ENCODE measurements around the gene GDI1.

Gene GDI1

GRCh38 chrX:154401918-154402621 lies 34.9 kb upstream of the GDI1 start:
- no peaks in the 10 kb centered on the region for H3K9me3 ChIP-seq
- H3K27ac ChIP-seq = peak overlapping the region; percentile 55
- TF ChIP-seq CTCF (IDR thresholded peaks at IDR 0.05) = no peak
- no peak overlapping the region for H3K4me3 ChIP-seq (ENCODE audit: low read depth in 1 of 2, low read length in 1 of 2)
- peaks cover 49% of the 10 kb centered on the region for H3K36me3 ChIP-seq
- no peaks in the 10 kb centered on the region for H3K27me3 ChIP-seq
- peaks cover 13 to 18% of the 10 kb centered on the region in 2 experiments for H3K4me1 ChIP-seq (ENCODE audit: control insufficient read depth in 1 of 2, insufficient read depth in 1 of 2, low read depth in 1 of 2, low read length in 1 of 2)

- peaks cover 49% of the 10 kb centered on the region for H3K36me3 ChIP-seq
- TF ChIP-seq CTCF (IDR thresholded peaks at IDR 0.05) = no peak
- no peaks in the 10 kb centered on the region for H3K27me3 ChIP-seq
- no peaks in the 10 kb centered on the region for H3K9me3 ChIP-seq
- H3K4me3 ChIP-seq (ENCODE audit: low read depth in 1 of 2, low read length in 1 of 2) = no peak overlapping the region
- peak overlapping the region; percentile 55 for H3K27ac ChIP-seq
- peaks cover 9 to 16% of the 10 kb centered on the region in 2 experiments for H3K4me1 ChIP-seq (ENCODE audit: control insufficient read depth in 1 of 2, insufficient read depth in 1 of 2, low read depth in 1 of 2, low read length in 1 of 2)
Measured at GRCh38 chrX:154402622-154403127, 34.3 kb upstream of the GDI1 start.

GRCh38 chrX:154403192-154403591 lies 33.8 kb upstream of the GDI1 start:
- no peak overlapping the region for H3K4me3 ChIP-seq (ENCODE audit: low read depth in 1 of 2, low read length in 1 of 2)
- no peaks in the 10 kb centered on the region for H3K9me3 ChIP-seq
- no peak for TF ChIP-seq CTCF (IDR thresholded peaks at IDR 0.05)
- H3K27ac ChIP-seq = no peak overlapping the region
- H3K4me1 ChIP-seq (ENCODE audit: control insufficient read depth in 1 of 2, insufficient read depth in 1 of 2, low read depth in 1 of 2, low read length in 1 of 2) = peaks cover 13 to 21% of the 10 kb centered on the region in 2 experiments
- H3K36me3 ChIP-seq = peaks cover 49% of the 10 kb centered on the region
- H3K27me3 ChIP-seq = no peaks in the 10 kb centered on the region

GRCh38 chrX:154403858-154404257 lies 33.1 kb upstream of the GDI1 start:
- Histone ChIP-seq H3K9me3 (no peaks in the 10 kb centered on the region), H3K27ac (no peak overlapping the region), H3K27me3 (no peaks in the 10 kb centered on the region), H3K4me3 (ENCODE audit: low read depth in 1 of 2, low read length in 1 of 2) (no peak overlapping the region), H3K4me1 (ENCODE audit: control insufficient read depth in 1 of 2, insufficient read depth in 1 of 2, low read depth in 1 of 2, low read length in 1 of 2) (peaks cover 14 to 26% of the 10 kb centered on the region in 2 experiments), H3K36me3 (peaks cover 49% of the 10 kb centered on the region)
- no peak for TF ChIP-seq CTCF (IDR thresholded peaks at IDR 0.05)

- H3K27me3 ChIP-seq = no peaks in the 10 kb centered on the region
- no peak overlapping the region for H3K4me3 ChIP-seq (ENCODE audit: low read depth in 1 of 2, low read length in 1 of 2)
- H3K27ac ChIP-seq = no peak overlapping the region
- no peak for TF ChIP-seq CTCF (IDR thresholded peaks at IDR 0.05)
- H3K9me3 ChIP-seq = no peaks in the 10 kb centered on the region
- H3K36me3 ChIP-seq = peaks cover 49% of the 10 kb centered on the region
- peaks cover 10 to 24% of the 10 kb centered on the region in 2 experiments for H3K4me1 ChIP-seq (ENCODE audit: control insufficient read depth in 1 of 2, insufficient read depth in 1 of 2, low read depth in 1 of 2, low read length in 1 of 2)
Measured at GRCh38 chrX:154404625-154405192, 32.2 kb upstream of the GDI1 start.

All from neutrophil (primary cell).